Fibroblast of lung (primary cell): ENCODE data around the gene TMEM132E. TPM values are rescaled to one million over a fixed set of nuclear protein-coding genes. Genes with fewer than 3 reads are reported as not detected.

ENCODE experiments used
- DNase-seq, 2 donors: peaks; one replicate each; pipeline versions ENCODE4 v3.0.0 to v3.0.0-alpha.2; 2010; ENCODE audit warnings: low read depth in 2 of 2
- H2AFZ ChIP-seq: 2 replicates; pipeline ENCODE4 v1.5.1; 2012; ENCODE audit warnings: low read length, control low read depth, inconsistent platforms
- H3K27ac ChIP-seq: 2 replicates; pipeline ENCODE4 v1.5.1; 2011; ENCODE audit warnings: low read length, control low read depth; ENCODE audit not compliant: insufficient read depth
- H3K27me3 ChIP-seq: 2 replicates; pipeline ENCODE4 v1.5.1; 2011; ENCODE audit warnings: mild to moderate bottlenecking, low read length; ENCODE audit not compliant: control insufficient read depth, insufficient read depth
- H3K36me3 ChIP-seq: 2 replicates; pipeline ENCODE4 v1.5.1; 2011; ENCODE audit warnings: low read length; ENCODE audit not compliant: control insufficient read depth, insufficient read depth
- H3K4me1 ChIP-seq: 2 replicates; pipeline ENCODE4 v1.5.1; 2011; ENCODE audit warnings: low read length; ENCODE audit not compliant: control insufficient read depth, insufficient read depth; ENCODE audit errors: extremely low read depth
- H3K4me2 ChIP-seq: 2 replicates; pipeline ENCODE4 v1.5.1; 2011; ENCODE audit warnings: low read length, control low read depth; ENCODE audit not compliant: insufficient read depth; ENCODE audit errors: extremely low read depth
- H3K4me3 ChIP-seq, 4 experiments: fragments of 200-600 bp in 1 of 4; sonication (generic) in 1 of 4; replicated peaks in 1 of 4; 2 replicates each; pipeline ENCODE4 v1.5.1; 2011 to 2016; ENCODE audit warnings: low read length in 4 of 4, low read depth in 3 of 4, mild to moderate bottlenecking in 3 of 4, control low read depth in 2 of 4, inconsistent platforms in 1 of 4, mixed read lengths in 1 of 4; ENCODE audit not compliant: insufficient read depth in 1 of 4; ENCODE audit errors: control extremely low read depth in 1 of 4
- H3K79me2 ChIP-seq: 2 replicates; pipeline ENCODE4 v1.5.1; 2012; ENCODE audit warnings: mild to moderate bottlenecking, low read length, inconsistent platforms; ENCODE audit not compliant: control insufficient read depth, insufficient read depth
- H3K9ac ChIP-seq: 2 replicates; pipeline ENCODE4 v1.5.1; 2011; ENCODE audit warnings: mild to moderate bottlenecking, low read length, control low read depth; ENCODE audit not compliant: insufficient read depth
- H3K9me3 ChIP-seq: 2 replicates; pipeline ENCODE4 v1.5.1; 2012; ENCODE audit warnings: low read depth, low read length; ENCODE audit not compliant: control insufficient read depth, insufficient read depth
- H4K20me1 ChIP-seq: 2 replicates; pipeline ENCODE4 v1.5.1; 2011; ENCODE audit warnings: low read length; ENCODE audit not compliant: control insufficient read depth, insufficient read depth; ENCODE audit errors: extremely low read depth
- CTCF ChIP-seq, 2 donors: IDR thresholded peaks in 1 of 2; conservative IDR thresholded peaks in 1 of 2; 1 replicate in 1 of 2; 2 replicates in 1 of 2; pipeline ENCODE4 v1.5.1; 2011 to 2012; ENCODE audit warnings: low read length in 2 of 2, control low read depth in 1 of 2, inconsistent platforms in 1 of 2, low read depth in 1 of 2, mild to moderate bottlenecking in 1 of 2
- EZH2 ChIP-seq: IDR thresholded peaks from 2 replicates; pipeline ENCODE4 v1.5.1; 2012; ENCODE audit warnings: low read length, control low read depth, mild to moderate bottlenecking; ENCODE audit errors: missing control alignments
- polyA minus RNA-seq: library from RNA; depleted of rRNA, polyadenylated mRNA; stranded (reverse); fragments of >200 nt; gene quantifications from 2 replicates; pipeline ENCODE4 v1.2.3, GENCODE V29; 2011; ENCODE audit warnings: low replicate concordance
- polyA plus RNA-seq, 2 donors: library from polyadenylated mRNA; depleted of rRNA in 1 of 2; stranded (reverse) in 1 of 2; unstranded in 1 of 2; fragments of >200 nt; gene quantifications; 2 replicates each; pipeline ENCODE4 v1.2.1, GENCODE V29; 2011 to 2012; ENCODE audit warnings: missing spikeins in 1 of 2
- total RNA-seq: library from RNA; depleted of rRNA; stranded (reverse); fragments of >200 nt; gene quantifications from 2 replicates; pipeline ENCODE4 v1.2.1, GENCODE V29; 2014

Gene TMEM132E
- total RNA-seq = under 0.01 TPM in 1 of 2 replicates, not detected in the other
- polyA plus RNA-seq = not detected in 2 replicates
- polyA plus RNA-seq (2012) = not detected in 2 replicates
- not detected in 2 replicates for polyA minus RNA-seq

GRCh38 chr17:34579017-34579946, at the start of gene TMEM132E:
Gene TMEM132E, plus strand, starts transcription at chr17:34579582. Its CDS starts 1,495 bp downstream, at chr17:34581077.
- peak; percentile 4 to 34 for DNase-seq
- H3K27me3 ChIP-seq = peaks cover 37% of the 10 kb centered on the region
- no peaks in the 10 kb centered on the region for H4K20me1 ChIP-seq
- H3K79me2 ChIP-seq = no peaks in the 10 kb centered on the region
- no peak within 1 kb of the TSS for H3K9ac ChIP-seq
- TF ChIP-seq CTCF (conservative IDR thresholded peaks at IDR 0.05 in 1 of 2, IDR thresholded peaks at IDR 0.05 in 1 of 2; ENCODE audit: low read depth in 1 of 2, low read length in 2 of 2) (no peak), EZH2 (peak; percentile 9)
- H3K4me2 ChIP-seq = peak within 1 kb of the TSS; percentile 15
- no peaks in the 10 kb centered on the region for H3K9me3 ChIP-seq
- no peak within 1 kb of the TSS for H2AFZ ChIP-seq
- no peaks in the 10 kb centered on the region for H3K36me3 ChIP-seq
- no peak within 1 kb of the TSS for H3K27ac ChIP-seq
- peak within 1 kb of the TSS in 3 of 4 experiments; percentile 13 to 49 (median 14) for H3K4me3 ChIP-seq
- H3K4me1 ChIP-seq = no peaks in the 10 kb centered on the region

- Histone ChIP-seq H4K20me1 (no peaks in the 10 kb centered on the region), H3K4me3 (no peak overlapping the region)
- TF ChIP-seq CTCF (conservative IDR thresholded peaks at IDR 0.05 in 1 of 2, IDR thresholded peaks at IDR 0.05 in 1 of 2; ENCODE audit: low read depth in 1 of 2, low read length in 2 of 2) (no peak), EZH2 (no peak)
Measured at GRCh38 chr17:34530918-34531317, 48.5 kb upstream of the TMEM132E start.

GRCh38 chr17:34532281-34533065, 46.9 kb upstream of the TMEM132E start:
- Histone ChIP-seq H3K27ac (no peak overlapping the region), H3K4me2 (no peak overlapping the region), H3K4me1 (no peaks in the 10 kb centered on the region)

More at GRCh38 chr17:34530918-34531317, 48.5 kb upstream of the TMEM132E start:
- DNase-seq = no peak
- Histone ChIP-seq H3K4me1 (no peaks in the 10 kb centered on the region), H2AFZ (no peak overlapping the region), H3K27me3 (no peaks in the 10 kb centered on the region), H3K9me3 (no peaks in the 10 kb centered on the region), H3K4me2 (no peak overlapping the region), H3K79me2 (no peaks in the 10 kb centered on the region), H3K27ac (no peak overlapping the region), H3K9ac (no peak overlapping the region), H3K36me3 (no peaks in the 10 kb centered on the region)

More at GRCh38 chr17:34532281-34533065, 46.9 kb upstream of the TMEM132E start:
- H3K27me3 ChIP-seq = no peaks in the 10 kb centered on the region
- H3K9ac ChIP-seq = no peak overlapping the region
- no peaks in the 10 kb centered on the region for H3K9me3 ChIP-seq
- H2AFZ ChIP-seq = no peak overlapping the region
- no peak overlapping the region for H3K4me3 ChIP-seq
- no peak for TF ChIP-seq CTCF (conservative IDR thresholded peaks at IDR 0.05 in 1 of 2, IDR thresholded peaks at IDR 0.05 in 1 of 2; ENCODE audit: low read depth in 1 of 2, low read length in 2 of 2)
- TF ChIP-seq EZH2 = no peak
- no peaks in the 10 kb centered on the region for H3K79me2 ChIP-seq
- DNase-seq = no peak
- no peaks in the 10 kb centered on the region for H3K36me3 ChIP-seq
- no peaks in the 10 kb centered on the region for H4K20me1 ChIP-seq
